Loucy (cell line): ENCODE data around the gene KCNQ4.

Experiments used
- H2AFZ ChIP-seq: fragments of 200-600 bp; sonication (generic); 2 replicates; pipeline ENCODE4 v1.6.0; 2016; ENCODE audit warnings: antibody characterized with exemption, mild to moderate bottlenecking, low read length, moderate library complexity
- H3F3A ChIP-seq: fragments of 200-600 bp; 2 replicates; pipeline ENCODE4 v1.6.0; 2016; ENCODE audit warnings: antibody characterized with exemption, low read depth, mild to moderate bottlenecking
- H3K27me3 ChIP-seq: fragments of 200-600 bp; sonication (generic); 2 replicates; pipeline ENCODE4 v1.6.1; 2014; ENCODE audit warnings: low read length, mild to moderate bottlenecking; ENCODE audit not compliant: insufficient read depth, poor library complexity, severe bottlenecking
- H3K36me3 ChIP-seq: fragments of 200-600 bp; sonication (generic); 2 replicates; pipeline ENCODE4 v1.6.1; 2016; ENCODE audit warnings: low read length; ENCODE audit not compliant: insufficient read depth
- H3K4me1 ChIP-seq: fragments of 200-600 bp; sonication (generic); 2 replicates; pipeline ENCODE4 v1.5.1; 2014; ENCODE audit warnings: low read length, mild to moderate bottlenecking; ENCODE audit not compliant: insufficient read depth, poor library complexity, severe bottlenecking
- H3K4me2 ChIP-seq: fragments of 200-600 bp; sonication (generic); 2 replicates; pipeline ENCODE4 v1.6.0; 2014; ENCODE audit warnings: antibody characterized with exemption, low read length, low read depth, mild to moderate bottlenecking; ENCODE audit not compliant: poor library complexity, severe bottlenecking
- H3K4me3 ChIP-seq: fragments of 200-600 bp; sonication (generic); 2 replicates; pipeline ENCODE4 v1.5.1; 2014; ENCODE audit warnings: low read length, mild to moderate bottlenecking, mixed read lengths; ENCODE audit not compliant: poor library complexity, severe bottlenecking
- H3K79me2 ChIP-seq: fragments of 200-600 bp; sonication (generic); 2 replicates; pipeline ENCODE4 v1.6.1; 2014; ENCODE audit warnings: low read length; ENCODE audit not compliant: insufficient read depth
- H3K9ac ChIP-seq: fragments of 200-600 bp; sonication (generic); 2 replicates; pipeline ENCODE4 v1.6.0; 2014; ENCODE audit warnings: mild to moderate bottlenecking, low read depth, low read length, moderate library complexity; ENCODE audit not compliant: poor library complexity, severe bottlenecking
- H3K9me2 ChIP-seq: fragments of 200-600 bp; sonication (generic); replicated peaks from 2 replicates; pipeline ENCODE4 v1.6.1; 2016; ENCODE audit warnings: low read depth, low read length, mixed read lengths
- H3K9me3 ChIP-seq: fragments of 200-600 bp; sonication (generic); 2 replicates; pipeline ENCODE4 v1.6.1; 2014; ENCODE audit warnings: mild to moderate bottlenecking, antibody characterized with exemption, low read length, low read depth; ENCODE audit not compliant: insufficient read depth
- H4K20me1 ChIP-seq: fragments of 200-600 bp; sonication (generic); 2 replicates; pipeline ENCODE4 v1.6.0; 2014; ENCODE audit warnings: antibody characterized with exemption, low read length, mild to moderate bottlenecking; ENCODE audit not compliant: insufficient read depth, poor library complexity, severe bottlenecking
- CTCF ChIP-seq: fragments of 200-600 bp; sonication (generic); conservative IDR thresholded peaks from 2 replicates; pipeline ENCODE4 v1.5.1; 2014; ENCODE audit warnings: mild to moderate bottlenecking, antibody characterized with exemption, low read length
- EZH2phosphoT487 ChIP-seq: fragments of 200-600 bp; IDR thresholded peaks from 2 replicates; pipeline ENCODE4 v1.6.1; 2018; ENCODE audit warnings: antibody characterized with exemption, mild to moderate bottlenecking, moderate library complexity, borderline replicate concordance

The KCNQ4 gene

GRCh38 chr1:40839943-40840335 is 56.4 kb downstream of the KCNQ4 start:
- Histone ChIP-seq H3K9ac (peak overlapping the region; percentile 7), H3K79me2 (no peaks in the 10 kb centered on the region), H2AFZ (no peak overlapping the region; the same call in 1 of the 2 replicates), H3K9me3 (no peaks in the 10 kb centered on the region), H3K4me2 (peak overlapping the region; percentile 1), H3F3A (no peaks in the 10 kb centered on the region), H3K4me1 (peaks cover 8% of the 10 kb centered on the region), H3K9me2 (no peaks in the 10 kb centered on the region), H4K20me1 (no peaks in the 10 kb centered on the region), H3K36me3 (no peaks in the 10 kb centered on the region), H3K4me3 (no peak overlapping the region), H3K27me3 (no peaks in the 10 kb centered on the region)
- TF ChIP-seq EZH2phosphoT487 (no peak), CTCF (no peak)

DNA sequence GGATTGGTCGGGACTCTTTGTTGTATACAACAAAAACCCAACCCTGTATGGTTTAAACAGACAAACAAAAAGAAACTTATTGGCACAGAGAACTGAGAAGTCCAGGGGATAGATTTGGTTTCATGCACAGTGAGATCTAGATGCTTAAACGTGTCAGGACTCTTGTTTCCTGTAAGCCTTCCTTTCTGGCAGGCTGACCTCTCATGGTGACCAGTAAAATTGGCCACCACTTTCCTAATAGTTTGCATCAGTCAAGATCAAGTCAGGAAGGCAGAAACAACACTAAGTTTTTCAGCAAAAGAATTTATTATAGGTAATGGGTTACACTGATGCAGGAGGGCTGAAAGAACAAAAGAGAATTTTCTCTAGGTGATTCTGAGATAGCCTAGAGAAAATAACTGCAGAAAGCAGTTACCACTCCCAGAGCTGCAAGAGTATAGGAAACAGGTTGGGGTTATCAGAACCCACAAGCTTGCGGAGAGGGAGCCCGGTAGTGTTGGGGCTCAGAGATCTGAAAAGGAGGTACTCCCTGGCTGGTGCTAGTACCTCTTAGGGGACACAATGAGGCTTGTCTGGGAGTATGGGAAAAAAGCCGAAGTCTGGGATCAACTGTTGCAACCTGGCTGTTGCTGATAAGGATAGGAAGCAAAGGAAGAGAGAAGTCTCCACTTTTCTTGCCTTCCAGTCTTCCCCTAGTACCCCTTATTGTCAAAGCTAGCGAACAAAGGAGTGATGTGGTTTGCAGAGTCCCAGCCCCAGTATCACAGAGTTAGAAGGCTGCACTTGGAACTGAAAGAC is 57.1 kb downstream of the KCNQ4 start:
- H3K9ac ChIP-seq, result peak overlapping the region; percentile 7
- peak overlapping the region; percentile 1 for H3K4me2 ChIP-seq
- no peaks in the 10 kb centered on the region for H3K27me3 ChIP-seq
- H3K9me3 ChIP-seq, result no peaks in the 10 kb centered on the region
- H3K36me3 ChIP-seq, result no peaks in the 10 kb centered on the region
- no peaks in the 10 kb centered on the region for H3K79me2 ChIP-seq
- H3K4me3 ChIP-seq, result no peak overlapping the region
- peak overlapping the region; percentile 14 for H2AFZ ChIP-seq
- TF ChIP-seq CTCF, result peak; percentile 25
- no peak for TF ChIP-seq EZH2phosphoT487
- H3K4me1 ChIP-seq, result peaks cover 8% of the 10 kb centered on the region
- H3F3A ChIP-seq, result no peaks in the 10 kb centered on the region
- H4K20me1 ChIP-seq, result no peaks in the 10 kb centered on the region
- no peaks in the 10 kb centered on the region for H3K9me2 ChIP-seq

- Histone ChIP-seq H3K27me3 (no peaks in the 10 kb centered on the region), H4K20me1 (no peaks in the 10 kb centered on the region), H3K4me1 (peaks cover 8% of the 10 kb centered on the region), H3K36me3 (no peaks in the 10 kb centered on the region), H3K79me2 (no peaks in the 10 kb centered on the region), H3K4me3 (no peak overlapping the region), H3K4me2 (no peak overlapping the region), H3K9me3 (no peaks in the 10 kb centered on the region), H3K9me2 (no peaks in the 10 kb centered on the region), H3K9ac (no peak overlapping the region), H3F3A (no peaks in the 10 kb centered on the region), H2AFZ (no peak overlapping the region)
- TF ChIP-seq EZH2phosphoT487 (no peak), CTCF (no peak)
These were observed 58.0 kb downstream of the KCNQ4 start for GRCh38 chr1:40841602-40842001.
